AG20443 (cell line): ENCODE data around the gene KRTAP3-1.
"Not testable (repeated sequence)": the region's sequence is repeated elsewhere in the genome, so short reads cannot be mapped to it uniquely, and the experiment has no call there.

ENCODE experiments used
- DNase-seq: peaks from one replicate; pipeline ENCODE4 v3.0.0; 2012; ENCODE audit warnings: low spot score, mixed read lengths

KRTAP3-1 gene

DNA sequence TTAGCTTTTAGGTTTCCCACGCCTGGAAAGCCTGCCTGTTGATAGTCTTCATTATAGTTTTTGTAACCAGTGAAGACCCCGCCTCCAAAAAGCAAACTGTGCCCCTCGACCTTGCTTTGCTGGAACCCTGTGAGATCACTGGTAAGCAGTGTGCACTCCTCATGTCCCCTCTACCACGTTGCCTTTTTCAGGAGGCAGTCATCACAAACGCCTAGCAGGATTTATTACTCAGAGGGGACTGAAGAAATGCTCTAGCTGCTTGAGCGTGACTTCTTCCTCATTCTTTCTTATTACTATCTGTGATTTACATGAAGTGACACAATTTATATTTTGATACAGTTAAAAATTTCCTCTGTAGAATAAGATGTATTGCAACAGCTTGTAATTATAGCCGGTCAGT lies 6.5 kb upstream of the KRTAP3-1 start:
- DNase-seq: no peak

DNA sequence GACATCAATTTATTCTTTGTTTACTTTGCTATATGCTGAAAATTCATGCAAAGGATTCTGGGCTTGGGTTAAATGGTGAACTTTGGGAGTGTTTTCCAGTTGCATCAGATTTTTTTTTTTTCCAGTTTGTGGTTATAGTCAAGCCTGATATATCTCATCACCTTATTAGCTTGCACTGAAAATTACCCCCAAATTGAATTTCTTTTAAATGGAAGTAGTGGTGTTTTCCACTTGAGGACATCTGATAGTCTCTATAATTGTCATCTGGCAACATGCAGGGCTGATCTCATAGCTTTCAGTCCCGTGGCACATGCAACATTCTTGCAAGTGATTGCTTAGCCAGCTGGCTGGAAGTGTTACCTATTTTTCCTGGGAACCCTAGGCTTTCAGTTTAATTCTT lies 4.7 kb upstream of the KRTAP3-1 start:
- DNase-seq: peak; percentile 69

- peak; percentile 19 for DNase-seq
Measured at GRCh38 chr17:41013181-41013580, 4.3 kb upstream of the KRTAP3-1 start.

GRCh38 chr17:41012326-41013120 lies 3.6 kb upstream of the KRTAP3-1 start:
- DNase-seq: no peak

- DNase-seq: no peak
Measured at GRCh38 chr17:41010441-41010840, 1.5 kb upstream of the KRTAP3-1 start.

- no peak for DNase-seq
Measured at GRCh38 chr17:41009936-41010335, 1.0 kb upstream of the KRTAP3-1 start.

- no peak for DNase-seq
Measured at GRCh38 chr17:41009301-41009760, 403 bp upstream of the KRTAP3-1 start.

GRCh38 chr17:41004397-41004796 lies 4.5 kb downstream of the KRTAP3-1 start:
- no peak for DNase-seq

- DNase-seq: no peak
Measured at GRCh38 chr17:41003926-41004325, 5.0 kb downstream of the KRTAP3-1 start.

- DNase-seq: no peak
Measured at GRCh38 chr17:41002814-41003213, 6.1 kb downstream of the KRTAP3-1 start.

- DNase-seq: no peak
Measured at GRCh38 chr17:41001795-41002194, 7.1 kb downstream of the KRTAP3-1 start.

DNA sequence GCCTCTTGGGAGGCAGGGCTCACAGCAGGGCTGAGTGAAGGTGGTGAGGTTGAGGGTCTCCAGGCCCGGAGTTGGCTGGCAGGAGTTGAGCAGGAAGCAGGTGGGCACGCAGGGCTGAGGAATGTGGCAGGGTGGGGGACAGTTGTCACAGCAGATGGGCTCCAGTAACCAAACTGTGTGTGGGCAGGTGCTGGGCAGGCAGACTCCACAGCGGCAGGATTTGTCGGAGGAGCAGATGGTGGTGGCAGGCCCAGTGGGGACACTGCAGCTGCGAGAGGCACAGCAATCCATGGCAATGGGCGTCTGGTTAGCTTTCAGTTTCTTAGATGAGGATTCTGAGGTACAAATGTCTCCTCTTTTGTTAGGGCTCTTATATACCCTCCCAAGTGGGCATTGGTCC lies 9.4 kb downstream of the KRTAP3-1 start, which contains the start of gene KRTAP3-2:
Gene KRTAP3-2 (minus strand): TSS at position 344 of the 400 bp plus-strand sequence. CDS start 53 bp downstream, at position 291.
- not testable (repeated sequence) for DNase-seq

DNA sequence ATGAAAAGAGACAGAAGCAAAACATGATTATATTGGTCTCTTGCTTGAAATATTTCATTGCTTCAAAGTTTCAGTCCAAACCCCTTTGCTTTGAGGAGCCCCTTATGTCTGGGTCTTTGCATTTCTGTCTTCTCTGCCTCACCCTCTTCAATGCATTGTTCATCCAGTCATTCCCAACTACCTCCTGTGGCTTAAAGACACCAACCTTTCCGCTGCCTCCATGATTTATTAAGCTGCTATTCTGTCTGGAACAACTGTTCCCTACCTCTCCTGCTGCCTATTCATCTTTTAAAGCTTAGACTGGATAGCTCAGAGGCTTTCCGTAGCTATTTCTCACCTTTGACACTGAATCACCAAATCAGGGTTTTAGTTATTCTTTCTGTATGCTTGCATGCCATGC lies 11.6 kb downstream of the KRTAP3-1 start:
- DNase-seq: no peak

- no peak for DNase-seq
Measured at GRCh38 chr17:40996829-40997228, 12.1 kb downstream of the KRTAP3-1 start.

GRCh38 chr17:40995116-40995515 lies 13.8 kb downstream of the KRTAP3-1 start:
- no peak for DNase-seq

DNA sequence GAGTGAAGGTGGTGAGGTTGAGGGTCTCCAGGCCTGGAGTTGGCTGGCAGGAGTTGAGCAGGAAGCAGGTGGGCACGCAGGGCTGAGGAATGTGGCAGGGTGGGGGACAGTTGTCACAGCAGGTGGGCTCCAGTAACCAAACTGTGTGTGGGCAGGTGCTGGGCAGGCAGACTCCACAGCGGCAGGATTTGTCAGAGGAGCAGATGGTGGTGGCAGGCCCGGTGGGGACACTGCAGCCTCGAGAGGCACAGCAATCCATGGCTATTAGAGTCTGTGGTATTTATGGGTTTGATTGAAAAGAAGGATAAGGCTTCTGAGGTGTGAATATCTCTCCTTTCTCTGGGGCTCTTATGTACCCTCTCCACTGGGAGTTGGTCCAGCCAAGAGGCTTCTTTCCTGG lies 15.1 kb downstream of the KRTAP3-1 start, which contains the start of gene KRTAP3-3:
Gene KRTAP3-3 (minus strand): TSS at position 326 of the 400 bp plus-strand sequence. CDS start 67 bp downstream, at position 259.
- no peak for DNase-seq

DNA sequence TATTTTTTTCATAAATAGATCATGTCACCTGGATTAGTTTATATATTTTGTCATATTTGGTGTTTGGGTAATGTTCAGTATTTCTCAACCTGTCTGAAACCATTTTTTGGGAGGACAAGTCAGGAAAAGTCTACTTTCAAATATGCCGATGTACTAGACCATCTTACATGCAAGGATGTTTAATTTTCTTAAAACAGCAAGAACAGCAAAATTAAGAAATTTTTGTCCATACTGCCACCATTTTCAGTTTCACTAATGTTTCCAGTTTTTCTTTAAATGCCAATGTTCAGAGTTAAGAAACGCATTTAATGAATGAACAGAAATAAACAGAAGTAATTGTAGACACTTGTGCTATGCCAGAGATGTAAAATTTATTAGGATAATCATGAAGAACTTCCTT lies 15.8 kb downstream of the KRTAP3-1 start:
- no peak for DNase-seq

DNA sequence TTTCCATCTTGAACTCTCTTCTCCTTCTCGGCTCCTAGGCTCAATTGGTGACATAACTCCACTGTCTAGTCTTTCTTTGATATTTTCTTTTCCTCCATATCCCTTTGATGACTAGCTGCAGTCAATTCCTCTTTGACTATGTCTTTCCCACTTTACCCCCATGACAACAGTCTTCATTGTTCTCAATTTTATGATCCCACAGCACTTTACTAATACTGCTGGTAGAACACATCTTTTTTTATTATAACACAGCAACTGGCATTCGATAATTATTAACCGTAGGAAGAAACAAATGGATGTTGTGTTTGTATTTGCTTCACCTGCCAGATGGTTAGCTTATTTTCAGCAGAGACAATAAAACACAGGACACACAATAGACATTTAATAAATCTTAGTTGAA lies 16.3 kb downstream of the KRTAP3-1 start:
- no peak for DNase-seq

DNA sequence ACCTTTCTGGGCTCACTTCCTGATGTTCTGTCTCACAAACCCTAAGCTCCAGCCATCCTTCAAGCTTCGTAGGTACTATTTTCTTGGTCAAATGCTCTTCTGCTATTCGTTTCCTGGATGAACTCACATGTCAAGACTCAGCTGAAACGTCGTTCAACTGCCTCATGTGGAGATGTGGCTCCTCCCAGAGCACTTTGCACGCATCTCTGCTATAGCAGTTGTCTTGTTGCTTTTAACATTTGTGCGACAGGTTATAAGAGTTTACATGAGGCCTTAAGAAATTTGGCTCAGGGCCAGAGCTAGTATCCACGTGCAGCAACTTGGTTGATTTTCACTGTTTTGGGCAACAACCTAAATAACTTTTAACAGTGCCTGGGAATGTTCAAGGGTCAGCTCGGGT lies 22.0 kb downstream of the KRTAP3-1 start:
- no peak for DNase-seq

DNA sequence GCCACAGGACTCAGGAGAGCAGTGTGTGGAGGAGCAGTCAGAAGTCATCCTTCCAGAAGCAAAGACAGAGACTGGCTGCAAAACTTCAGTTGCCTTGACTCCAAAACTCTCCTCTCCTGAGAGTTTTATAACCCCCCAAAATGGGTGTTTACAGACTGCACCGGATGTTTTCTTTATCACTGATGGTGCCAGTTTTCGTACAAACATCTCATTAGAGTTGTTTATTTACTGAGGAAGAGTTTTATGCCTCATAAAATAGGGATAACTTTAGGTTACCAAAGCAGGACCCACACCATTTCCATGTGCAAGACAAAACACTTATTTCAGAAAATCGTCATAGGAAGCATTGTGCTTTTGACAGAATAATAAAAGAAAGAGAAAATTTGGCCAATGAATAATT lies 24.7 kb downstream of the KRTAP3-1 start, which contains the start of gene KRT40:
Gene KRT40 (minus strand): TSS at position 101 of the 400 bp plus-strand sequence. CDS start 53 bp downstream, at position 48.
- DNase-seq: no peak

GRCh38 chr17:40981115-40981514 lies 27.8 kb downstream of the KRTAP3-1 start:
- DNase-seq: no peak

GRCh38 chr17:40980596-40980995 lies 28.3 kb downstream of the KRTAP3-1 start:
- DNase-seq: peak; percentile 34

GRCh38 chr17:40980117-40980516 lies 28.8 kb downstream of the KRTAP3-1 start:
- DNase-seq: no peak
